Activated naive CD8-positive, alpha-beta T cell treated with anti-CD3 and anti-CD28 coated beads for 36 hours (primary cell): ENCODE data around the gene PIMREG. TPM values are rescaled to one million over a fixed set of nuclear protein-coding genes. Genes with fewer than 3 reads are reported as not detected.

ENCODE experiments used
- DNase-seq: peaks from one replicate; pipeline ENCODE4 v3.0.0; 2021
- H3K27ac Mint-ChIP-seq: one replicate; pipeline ENCODE4 v1.8.0; 2022; ENCODE audit warnings: mild to moderate bottlenecking, moderate library complexity, mixed read lengths
- H3K27me3 Mint-ChIP-seq: one replicate; pipeline ENCODE4 v1.8.0; 2022; ENCODE audit warnings: mild to moderate bottlenecking, mixed read lengths
- H3K36me3 Mint-ChIP-seq: one replicate; pipeline ENCODE4 v1.8.0; 2021; ENCODE audit warnings: mild to moderate bottlenecking, mixed read lengths
- H3K4me1 Mint-ChIP-seq: one replicate; pipeline ENCODE4 v1.8.0; 2021; ENCODE audit warnings: mixed read lengths
- H3K4me3 Mint-ChIP-seq: one replicate; pipeline ENCODE4 v1.8.0; 2022; ENCODE audit warnings: mild to moderate bottlenecking, moderate library complexity, mixed read lengths
- H3K9me3 Mint-ChIP-seq: one replicate; pipeline ENCODE4 v1.8.0; 2022; ENCODE audit warnings: mixed read lengths
- total RNA-seq, 2 experiments: library from RNA; stranded (reverse); gene quantifications; one replicate each; pipeline ENCODE4 v1.2.3, GENCODE V29; 2021

Gene PIMREG, protein sequence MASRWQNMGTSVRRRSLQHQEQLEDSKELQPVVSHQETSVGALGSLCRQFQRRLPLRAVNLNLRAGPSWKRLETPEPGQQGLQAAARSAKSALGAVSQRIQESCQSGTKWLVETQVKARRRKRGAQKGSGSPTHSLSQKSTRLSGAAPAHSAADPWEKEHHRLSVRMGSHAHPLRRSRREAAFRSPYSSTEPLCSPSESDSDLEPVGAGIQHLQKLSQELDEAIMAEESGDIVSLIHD
- total RNA-seq, result 1 to 10 TPM; 4.8 to 5.7 TPM

DNA sequence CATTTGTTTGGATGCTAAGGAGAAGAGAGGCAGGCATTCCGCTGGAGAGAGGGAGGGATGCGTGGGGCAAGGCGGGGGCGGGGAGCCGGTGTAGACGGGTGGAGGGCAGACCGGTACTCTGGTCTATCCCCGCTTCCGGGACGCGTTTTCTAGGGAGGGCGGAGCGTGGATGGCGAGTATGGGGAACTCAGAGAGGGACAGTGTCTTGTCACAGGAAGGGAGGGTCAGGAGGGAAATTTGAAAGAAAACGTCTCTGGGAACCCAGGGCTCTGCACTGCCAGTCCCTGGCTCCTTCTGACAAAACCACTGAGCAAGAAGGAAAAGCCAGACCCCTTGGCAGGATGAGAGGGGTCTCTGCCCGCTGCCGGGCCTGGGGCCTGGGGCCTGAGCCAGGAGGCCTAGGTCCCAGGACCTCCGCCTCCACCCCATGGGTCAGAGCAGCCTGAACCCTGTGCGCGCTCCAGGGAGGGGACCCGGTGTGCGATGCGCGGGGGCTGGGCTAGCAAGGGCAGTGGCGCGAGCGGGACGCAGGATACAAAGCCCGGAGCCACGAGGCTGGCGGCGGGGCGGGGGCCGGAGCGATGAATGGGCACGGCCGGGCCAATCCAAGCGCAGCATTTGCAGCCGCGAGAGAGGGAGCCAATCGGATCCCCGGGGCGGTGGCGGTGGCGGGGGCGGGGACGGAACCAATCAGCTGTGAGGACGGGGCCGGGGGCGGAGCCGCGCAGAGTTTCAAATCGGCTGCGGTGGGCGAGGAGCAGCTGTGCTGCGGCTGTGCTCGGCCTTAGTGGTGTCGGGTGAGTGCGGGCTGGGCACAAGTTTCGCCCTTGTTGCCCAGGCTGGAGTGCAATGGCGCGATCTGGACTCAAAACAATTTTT, at the start of gene PIMREG:
Gene PIMREG (plus strand): TSS at position 764 of the 879 bp plus-strand sequence. CDS start 656 bp downstream, outside the sequence.
- Mint-ChIP-seq H3K9me3 (no peaks in the 10 kb centered on the region), H3K4me1 (peaks cover 12% of the 10 kb centered on the region), H3K36me3 (no peaks in the 10 kb centered on the region), H3K4me3 (peak within 1 kb of the TSS; percentile 88), H3K27me3 (peaks cover 14% of the 10 kb centered on the region), H3K27ac (peak within 1 kb of the TSS; percentile 89)
- DNase-seq, result peak; percentile 93

DNA sequence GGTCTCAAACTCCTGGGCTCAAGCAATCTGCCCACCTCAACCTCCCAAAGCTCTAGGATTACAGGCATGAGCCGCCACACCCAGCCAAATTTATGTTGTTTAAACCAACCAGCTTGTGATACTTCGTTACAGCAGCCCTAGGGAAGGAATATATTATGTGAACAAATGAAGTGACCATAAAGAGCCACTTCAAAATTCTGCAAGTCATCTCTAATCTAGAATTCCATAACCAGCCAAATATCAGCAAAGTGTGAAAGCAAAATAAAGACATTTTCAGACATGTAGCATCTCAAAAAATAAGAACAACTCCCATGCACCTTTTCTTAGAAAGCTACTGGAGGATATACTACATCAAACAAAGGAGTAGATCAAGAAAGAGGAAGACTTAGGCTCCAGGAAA, 45.3 kb upstream of the PIMREG start:
- Mint-ChIP-seq H3K27ac (no peak overlapping the region), H3K27me3 (peaks cover 28% of the 10 kb centered on the region), H3K4me1 (no peaks in the 10 kb centered on the region), H3K9me3 (peaks cover 3% of the 10 kb centered on the region), H3K36me3 (no peaks in the 10 kb centered on the region), H3K4me3 (no peak overlapping the region)
- no peak for DNase-seq

DNA sequence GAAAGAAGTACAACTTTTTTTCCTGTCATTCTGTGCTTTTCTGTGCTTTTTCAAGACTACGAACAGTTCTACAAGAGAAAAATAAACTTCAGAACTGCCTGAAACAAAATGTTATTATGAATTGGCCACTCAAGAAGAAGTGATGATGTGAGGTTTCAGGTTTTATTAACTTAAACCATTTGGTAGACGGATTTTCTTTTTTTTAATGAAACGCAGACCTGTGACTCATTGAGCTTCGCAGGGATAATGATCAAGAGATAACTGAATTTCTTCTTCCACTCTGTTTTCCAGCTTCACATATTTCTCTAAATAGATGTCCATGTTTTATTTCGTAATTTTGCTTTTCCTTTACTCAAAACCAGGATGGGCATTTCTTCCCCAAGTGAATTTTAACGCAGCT, 42.0 kb upstream of the PIMREG start:
- H3K4me1 Mint-ChIP-seq, result no peaks in the 10 kb centered on the region
- no peaks in the 10 kb centered on the region for H3K36me3 Mint-ChIP-seq
- H3K27me3 Mint-ChIP-seq, result peaks cover 26% of the 10 kb centered on the region
- peaks cover 3% of the 10 kb centered on the region for H3K9me3 Mint-ChIP-seq
- no peak for DNase-seq
- no peak overlapping the region for H3K4me3 Mint-ChIP-seq
- no peak overlapping the region for H3K27ac Mint-ChIP-seq

DNA sequence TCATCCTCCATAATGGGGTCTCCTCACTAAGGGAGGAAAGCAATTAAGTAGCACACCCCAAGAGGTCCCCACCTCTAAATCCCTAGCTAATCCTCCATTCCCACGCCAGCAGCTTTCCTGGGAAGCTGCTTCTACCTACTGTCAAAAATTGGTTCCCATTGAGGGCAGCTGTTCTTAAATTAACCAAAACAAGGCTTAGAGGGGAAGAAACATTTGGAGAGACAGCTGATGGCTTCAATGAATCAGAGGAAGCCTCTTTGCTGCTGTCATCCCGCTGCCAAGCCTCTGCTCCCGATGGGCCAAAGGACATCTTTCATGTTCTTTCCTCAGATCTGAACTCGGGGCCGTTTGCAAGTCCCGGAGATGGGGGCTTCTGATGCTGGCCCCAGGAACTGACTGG, 36.0 kb upstream of the PIMREG start:
- Mint-ChIP-seq H3K4me1 (no peaks in the 10 kb centered on the region), H3K36me3 (no peaks in the 10 kb centered on the region), H3K27me3 (peaks cover 24% of the 10 kb centered on the region), H3K27ac (no peak overlapping the region), H3K4me3 (no peak overlapping the region), H3K9me3 (no peaks in the 10 kb centered on the region)
- DNase-seq, result no peak

DNA sequence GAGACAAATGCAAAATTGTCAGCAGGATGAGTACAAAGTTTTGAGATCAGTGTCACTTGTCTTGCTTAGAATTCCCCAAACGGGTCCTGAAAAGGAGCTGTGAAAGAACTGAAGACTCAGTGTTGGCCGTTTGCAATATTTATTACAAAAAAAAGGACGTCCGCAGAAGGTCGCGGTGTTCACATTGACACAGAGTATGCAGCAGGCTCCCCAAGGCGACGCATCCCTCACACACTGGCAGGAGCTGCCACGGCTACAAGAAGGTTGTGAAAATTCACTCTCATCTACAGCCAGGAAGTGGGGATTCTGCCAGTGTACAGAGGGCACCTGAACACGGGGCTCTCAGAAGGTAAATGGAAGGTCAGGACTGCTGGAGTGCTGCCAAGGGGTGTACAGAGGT, 35.5 kb upstream of the PIMREG start:
- Mint-ChIP-seq H3K4me1 (no peaks in the 10 kb centered on the region), H3K4me3 (no peak overlapping the region), H3K27me3 (peaks cover 21% of the 10 kb centered on the region), H3K36me3 (no peaks in the 10 kb centered on the region), H3K27ac (no peak overlapping the region), H3K9me3 (no peaks in the 10 kb centered on the region)
- no peak for DNase-seq

DNA sequence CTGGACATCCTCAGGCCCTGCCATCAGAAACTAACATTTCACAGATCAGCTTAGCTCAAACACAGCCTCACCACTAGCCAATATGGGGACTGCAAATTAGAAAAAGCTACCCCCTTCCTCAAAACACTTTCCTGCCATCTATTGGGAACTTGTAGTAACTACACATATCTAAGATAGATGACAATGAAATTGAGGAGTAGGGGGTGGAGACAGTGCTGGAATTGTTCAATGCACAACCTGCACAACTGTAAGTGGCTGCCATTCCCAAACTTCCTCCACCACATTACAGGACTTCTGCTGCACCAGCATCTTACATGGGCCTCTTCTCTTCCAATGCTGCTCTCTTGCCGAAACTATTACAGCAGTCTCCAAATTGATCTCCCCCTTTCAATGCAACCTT, 31.2 kb upstream of the PIMREG start:
- no peak overlapping the region for H3K4me3 Mint-ChIP-seq
- H3K9me3 Mint-ChIP-seq, result no peaks in the 10 kb centered on the region
- no peaks in the 10 kb centered on the region for H3K36me3 Mint-ChIP-seq
- H3K4me1 Mint-ChIP-seq, result no peaks in the 10 kb centered on the region
- peaks cover 4% of the 10 kb centered on the region for H3K27me3 Mint-ChIP-seq
- no peak overlapping the region for H3K27ac Mint-ChIP-seq
- DNase-seq, result no peak

DNA sequence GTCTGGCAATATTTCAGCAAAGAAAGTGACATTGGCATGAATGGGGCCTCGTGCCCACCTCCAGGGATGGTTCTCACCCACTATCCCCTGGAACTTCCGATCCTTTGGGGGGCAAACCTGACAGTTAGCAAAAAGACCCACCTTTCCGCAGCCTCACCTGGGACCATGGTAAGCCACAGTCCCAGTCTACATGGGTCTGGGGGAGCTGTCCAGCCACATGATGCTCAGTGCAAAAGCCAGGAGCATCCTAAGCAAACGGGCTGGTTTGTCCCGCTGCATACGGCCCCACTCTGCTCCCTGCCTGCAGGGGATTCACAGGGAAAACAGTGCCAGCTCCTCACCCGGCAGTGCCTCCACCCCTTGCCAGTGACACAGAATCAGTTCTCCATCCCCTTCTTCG, 28.6 kb upstream of the PIMREG start:
- no peak for DNase-seq
- Mint-ChIP-seq H3K27me3 (peaks cover 11% of the 10 kb centered on the region), H3K9me3 (no peaks in the 10 kb centered on the region), H3K27ac (no peak overlapping the region), H3K4me1 (no peaks in the 10 kb centered on the region), H3K36me3 (no peaks in the 10 kb centered on the region), H3K4me3 (no peak overlapping the region)

DNA sequence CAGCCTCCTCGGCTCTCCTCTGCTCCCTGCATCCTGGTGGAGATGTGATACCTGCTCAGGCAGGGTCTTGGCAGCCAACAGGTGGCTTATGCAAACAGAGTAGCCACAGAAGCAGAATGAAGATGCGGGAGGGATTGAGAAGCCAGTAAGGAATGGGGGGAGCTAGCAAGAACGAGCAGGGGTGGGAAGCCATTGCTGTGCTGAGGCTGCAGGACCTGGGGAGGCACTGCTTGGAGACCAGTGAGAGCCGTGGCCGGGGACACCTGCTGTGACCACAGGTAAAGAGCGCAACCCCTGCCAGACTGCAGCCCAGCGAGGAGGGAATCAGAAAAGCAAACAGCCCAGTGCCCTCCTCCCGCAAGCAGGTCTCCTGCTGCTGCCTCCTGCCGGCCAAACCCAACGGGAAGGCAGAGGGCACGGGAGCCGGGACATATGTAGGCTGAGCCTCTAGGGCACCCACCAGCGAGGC, 24.0 kb upstream of the PIMREG start:
- peak; percentile 19 for DNase-seq
- peaks cover 36% of the 10 kb centered on the region for H3K27me3 Mint-ChIP-seq

DNA sequence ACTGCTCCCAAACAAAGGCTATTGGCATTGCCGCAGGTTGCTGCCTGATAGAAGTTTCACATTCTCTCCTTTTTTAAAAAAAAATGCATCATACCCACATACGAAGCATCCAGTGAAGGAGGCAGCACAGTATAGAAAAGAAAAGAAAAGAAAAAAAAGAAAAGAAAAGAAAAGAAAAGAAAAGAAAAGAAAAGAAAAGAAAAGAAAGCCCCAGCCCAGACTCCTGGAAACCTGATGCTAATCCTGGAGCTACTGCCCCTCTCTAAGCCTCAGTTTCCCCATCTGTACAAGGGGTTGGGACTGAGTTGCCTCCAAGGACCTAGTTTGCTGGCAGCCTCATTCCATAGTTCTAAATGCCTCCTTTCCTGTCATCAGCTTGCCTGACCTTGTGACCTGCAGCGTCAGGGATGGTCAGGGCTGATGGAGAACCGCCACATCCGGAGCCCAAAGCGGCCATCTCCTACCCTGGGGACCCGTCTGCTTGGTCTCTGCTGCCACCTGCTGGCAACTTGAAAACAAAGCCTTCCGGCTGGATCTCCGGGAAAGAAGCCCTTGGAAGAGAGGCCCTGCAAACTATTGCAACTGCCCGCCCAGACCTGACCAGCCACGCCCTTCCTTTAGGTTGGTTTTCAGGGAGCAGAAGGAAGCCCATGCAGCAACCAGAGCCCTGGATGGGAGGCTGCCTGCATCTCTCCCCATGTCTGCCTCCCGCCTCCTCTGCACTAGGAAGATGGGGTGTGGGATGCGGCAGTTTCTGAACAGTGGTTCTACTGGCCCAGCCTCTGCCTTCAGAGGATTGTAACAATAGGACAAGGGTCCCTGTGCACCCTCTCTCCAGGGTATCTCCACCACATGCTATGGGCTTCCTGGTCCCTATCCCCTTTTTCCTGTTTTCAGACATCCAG, 22.3 kb upstream of the PIMREG start:
- Mint-ChIP-seq H3K4me1 (peaks cover 1% of the 10 kb centered on the region), H3K27me3 (peaks cover 41% of the 10 kb centered on the region), H3K36me3 (no peaks in the 10 kb centered on the region), H3K27ac (no peak overlapping the region), H3K9me3 (no peaks in the 10 kb centered on the region), H3K4me3 (no peak overlapping the region)
- peak; percentile 66 for DNase-seq

More for the DNA sequence above, 24.0 kb upstream of the PIMREG start:
- Mint-ChIP-seq H3K27ac (no peak overlapping the region), H3K4me3 (no peak overlapping the region), H3K9me3 (no peaks in the 10 kb centered on the region), H3K36me3 (no peaks in the 10 kb centered on the region), H3K4me1 (peaks cover 1% of the 10 kb centered on the region)

DNA sequence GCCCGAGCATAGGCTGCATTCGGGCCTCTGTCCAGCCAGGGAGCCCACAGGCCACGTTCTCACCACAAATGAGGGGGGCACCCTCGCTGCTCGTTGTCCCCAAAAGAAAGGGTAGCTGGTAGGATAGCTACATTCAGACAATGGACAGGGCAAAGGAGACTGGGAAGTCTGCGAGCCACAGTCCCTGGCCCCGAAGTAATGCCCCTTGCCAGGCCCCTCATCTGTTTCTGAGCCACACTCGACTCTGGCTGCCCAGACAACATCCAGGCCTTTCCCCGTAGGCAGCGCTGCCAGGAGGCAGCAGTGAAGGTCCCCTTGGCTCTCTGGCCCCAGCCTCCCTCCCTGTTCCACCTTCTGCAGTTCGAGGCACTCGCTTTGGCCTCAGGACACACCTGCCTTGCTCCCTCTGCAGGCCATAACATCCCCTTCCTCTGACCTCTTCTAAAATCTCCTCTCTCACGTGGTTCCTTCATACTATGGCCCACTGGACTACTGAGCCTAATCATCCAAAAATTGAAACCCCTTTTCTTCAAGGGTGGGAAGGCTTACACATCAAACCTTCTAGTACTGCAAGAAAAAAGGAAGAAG, 21.5 kb upstream of the PIMREG start:
- no peak for DNase-seq
- no peaks in the 10 kb centered on the region for H3K36me3 Mint-ChIP-seq
- H3K4me3 Mint-ChIP-seq, result no peak overlapping the region
- peaks cover 41% of the 10 kb centered on the region for H3K27me3 Mint-ChIP-seq
- H3K4me1 Mint-ChIP-seq, result peaks cover 9% of the 10 kb centered on the region
- no peak overlapping the region for H3K27ac Mint-ChIP-seq
- H3K9me3 Mint-ChIP-seq, result no peaks in the 10 kb centered on the region

DNA sequence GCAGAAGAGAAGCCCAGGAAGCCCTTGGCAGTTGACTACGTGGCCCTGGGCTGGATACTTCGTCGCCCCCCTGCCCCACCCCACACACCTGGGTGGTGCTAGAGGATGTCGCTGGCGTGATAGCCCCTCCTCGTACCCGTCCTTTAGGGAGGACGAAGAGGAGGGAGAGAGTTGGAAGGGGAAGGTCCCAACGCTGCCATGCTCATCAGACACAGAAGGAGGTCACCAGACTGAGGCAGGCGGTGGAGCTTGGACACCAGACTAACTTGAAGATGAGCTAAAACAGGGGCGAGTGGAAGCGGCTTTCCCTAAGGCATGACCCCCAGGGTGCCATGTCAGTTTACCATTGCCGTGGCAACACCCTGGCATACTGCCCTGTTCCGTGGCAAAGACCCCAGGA, 20.3 kb upstream of the PIMREG start:
- peaks cover 16% of the 10 kb centered on the region for H3K4me1 Mint-ChIP-seq
- peaks cover 41% of the 10 kb centered on the region for H3K27me3 Mint-ChIP-seq
- no peak overlapping the region for H3K4me3 Mint-ChIP-seq

DNA sequence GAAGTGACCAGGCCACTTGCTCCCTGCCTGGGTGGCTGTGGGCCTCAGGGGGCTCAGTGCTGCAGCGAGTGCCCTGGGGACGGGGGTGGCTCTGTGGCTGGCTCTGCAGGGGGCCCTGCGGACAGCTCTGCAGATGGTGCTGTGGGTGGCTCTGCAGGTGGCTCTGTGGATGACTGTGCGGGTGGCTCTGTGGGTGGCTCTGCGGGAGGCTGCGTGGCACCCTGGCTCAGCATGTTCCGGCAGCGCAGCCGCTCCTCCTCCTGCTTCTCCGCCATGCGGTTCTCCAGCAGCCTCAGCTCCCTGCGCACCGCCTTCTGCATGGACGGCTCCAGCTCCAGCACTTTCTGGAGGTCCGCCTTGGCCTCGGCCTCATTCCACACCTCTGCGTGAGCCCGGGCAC, 18.8 kb upstream of the PIMREG start:
- Mint-ChIP-seq H3K27ac (no peak overlapping the region), H3K27me3 (peaks cover 35% of the 10 kb centered on the region), H3K4me1 (peaks cover 16% of the 10 kb centered on the region), H3K4me3 (no peak overlapping the region), H3K9me3 (peaks cover 3% of the 10 kb centered on the region), H3K36me3 (peaks cover 2% of the 10 kb centered on the region)
- DNase-seq, result no peak

More for the DNA sequence above, 20.3 kb upstream of the PIMREG start:
- H3K9me3 Mint-ChIP-seq, result no peaks in the 10 kb centered on the region
- no peaks in the 10 kb centered on the region for H3K36me3 Mint-ChIP-seq
- DNase-seq, result no peak
- no peak overlapping the region for H3K27ac Mint-ChIP-seq

DNA sequence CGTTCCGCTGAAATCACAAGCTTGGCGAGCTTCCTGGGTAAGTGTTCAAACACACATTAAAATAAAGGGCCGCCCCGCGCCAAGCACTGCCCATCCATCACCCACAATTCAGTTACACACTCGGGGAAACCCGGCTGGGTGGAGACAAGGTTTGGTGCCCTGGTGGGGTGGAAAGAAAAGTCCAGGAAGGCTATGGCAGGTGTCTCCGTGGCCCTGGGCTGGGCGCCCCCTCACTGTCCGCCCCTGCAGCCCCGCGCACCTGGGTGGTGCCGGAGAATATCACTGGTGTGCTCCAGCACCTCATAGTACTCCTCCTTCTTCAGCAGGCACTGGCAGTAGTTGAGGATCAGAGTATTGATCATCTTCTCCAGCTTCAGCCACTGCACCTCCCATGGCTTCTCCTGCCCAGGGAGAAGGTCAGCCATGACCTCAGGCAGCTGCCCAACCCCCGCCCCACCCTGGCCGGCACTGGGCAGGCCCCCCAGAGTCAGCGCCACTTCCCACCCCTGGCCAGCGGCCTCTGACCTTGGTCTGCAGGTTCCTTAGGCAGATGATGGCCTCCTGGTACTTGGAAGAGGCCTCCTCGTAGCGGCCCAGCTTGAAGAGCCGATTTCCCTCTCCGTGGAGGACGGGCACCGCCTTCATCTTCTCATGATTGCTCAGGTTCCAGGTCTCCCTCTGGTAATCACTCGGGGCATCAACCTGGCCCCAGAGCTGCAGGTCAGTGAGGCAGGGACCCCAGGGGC, 17.7 kb upstream of the PIMREG start:
- Mint-ChIP-seq H3K4me1 (peaks cover 16% of the 10 kb centered on the region), H3K36me3 (peaks cover 7% of the 10 kb centered on the region), H3K27me3 (peaks cover 28% of the 10 kb centered on the region), H3K9me3 (peaks cover 10% of the 10 kb centered on the region), H3K4me3 (no peak overlapping the region), H3K27ac (no peak overlapping the region)
- no peak for DNase-seq

DNA sequence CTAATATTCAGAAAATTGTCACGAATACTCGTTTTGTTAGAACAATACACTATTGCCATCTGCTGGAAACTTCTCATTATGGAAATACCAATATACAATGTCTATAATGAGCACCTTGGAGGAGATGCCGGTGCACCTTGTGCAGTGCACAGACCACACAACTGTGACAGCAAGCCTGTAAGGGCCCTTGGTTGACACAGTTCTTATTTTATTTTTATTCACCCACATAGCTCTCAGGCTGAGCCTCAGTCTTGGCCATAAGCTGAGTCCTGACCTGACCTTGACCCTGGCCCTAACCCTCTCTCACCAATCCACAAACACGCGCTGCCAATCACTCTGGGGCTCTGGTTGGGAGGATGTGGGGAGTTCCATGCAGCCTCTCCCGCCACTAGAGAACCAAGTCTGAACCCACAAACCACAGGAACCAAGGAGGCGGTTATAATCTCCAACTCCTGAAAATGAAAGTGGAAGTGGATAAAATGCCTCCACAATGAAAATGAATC, 16.9 kb upstream of the PIMREG start:
- Mint-ChIP-seq H3K27ac (peak overlapping the region; percentile 87), H3K9me3 (peaks cover 12% of the 10 kb centered on the region), H3K4me3 (peak overlapping the region; percentile 46), H3K27me3 (peaks cover 26% of the 10 kb centered on the region), H3K36me3 (peaks cover 9% of the 10 kb centered on the region), H3K4me1 (peaks cover 15% of the 10 kb centered on the region)
- peak; percentile 64 for DNase-seq
